ENCODE measurements around the gene EXOC6B. TPM values are rescaled to one million over a fixed set of nuclear protein-coding genes. Genes with fewer than 3 reads are reported as not detected.

Gene EXOC6B
- total and polyA plus RNA-seq, 9 of the 15 experiments (the other 6 are each of a cell fraction or from before 2014, with no cell fraction given): 0.28 to 4.2 (median 2.0) TPM

DNA sequence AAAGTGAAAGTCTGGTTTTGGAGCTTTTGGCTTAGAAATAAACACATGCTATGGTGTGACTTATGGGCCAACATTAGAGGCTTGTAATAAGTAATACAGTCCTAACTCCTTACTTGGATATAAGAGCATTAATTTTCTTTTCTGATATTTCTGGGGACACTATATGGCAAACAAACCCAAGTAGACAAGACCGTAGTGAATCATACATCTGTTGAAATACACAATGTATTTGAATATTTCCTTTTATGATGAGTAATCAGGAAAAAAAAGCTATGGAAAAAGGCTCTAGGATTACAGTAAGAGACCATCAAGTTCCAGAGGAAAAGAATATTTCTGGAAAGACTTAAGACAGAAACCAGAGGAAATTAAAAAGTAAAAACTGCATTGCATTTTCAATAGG is 532.2 kb downstream of the EXOC6B start:
- POLR2A ChIA-PET: no interaction called here
- no peak overlapping the region for H3K27ac ChIP-seq (ENCODE audit: extremely low read depth, low read depth, low read length)
- H3K9me3 ChIP-seq (replicated peaks; ENCODE audit: control insufficient read depth, insufficient read depth, low read depth, low read length): no peaks in the 10 kb centered on the region
- H3K9ac ChIP-seq (ENCODE audit: insufficient read depth in 1 of 2, low read depth in 2 of 2, low read length in 2 of 2): no peak overlapping the region
- CTCF ChIA-PET (ENCODE audit: low intra/inter-chr PET ratio): no interaction called here
- 0% methylated on average over 1 of the region's 1 CpG for WGBS (ENCODE audit: insufficient coverage, low coverage, missing lambda C conversion rate)
- no peaks in the 10 kb centered on the region for H4K20me1 ChIP-seq (replicated peaks; ENCODE audit: control insufficient read depth, insufficient read depth, low read length)
- no peaks in the 10 kb centered on the region for H3K27me3 ChIP-seq (ENCODE audit: control insufficient read depth in 2 of 2, insufficient read depth in 2 of 2, low read length in 2 of 2)
- H3K79me2 ChIP-seq (ENCODE audit: control insufficient read depth, insufficient read depth, low read length): no peaks in the 10 kb centered on the region
- H3K4me2 ChIP-seq (ENCODE audit: insufficient read depth, low read length): no peak overlapping the region
- H3K9me1 ChIP-seq (ENCODE audit: control insufficient read depth, insufficient read depth, low read length): no peaks in the 10 kb centered on the region
- no peak overlapping the region for H3K4me3 ChIP-seq
- H3K4me1 ChIP-seq (replicated peaks in 1 of 2; ENCODE audit: control insufficient read depth in 2 of 2, insufficient read depth in 2 of 2, low read length in 2 of 2): no peaks in the 10 kb centered on the region
- no peaks in the 10 kb centered on the region for H3K36me3 ChIP-seq (ENCODE audit: control insufficient read depth, insufficient read depth, low read length)
- TF ChIP-seq C11orf30 (IDR thresholded peaks at IDR 0.05; ENCODE audit: low read depth) (no peak), ZNF518B (CRISPR knock-in tag; IDR thresholded peaks at IDR 0.05) (no peak), SP2 (IDR thresholded peaks at IDR 0.05; ENCODE audit: extremely low read depth, low read depth, low read length, poor library complexity, severe bottlenecking) (no peak), CBX2 (IDR thresholded peaks at IDR 0.05; ENCODE audit: insufficient read depth, low read length, poor library complexity, severe bottlenecking) (no peak), KAT7 (CRISPR knock-in tag; IDR thresholded peaks at IDR 0.05; ENCODE audit: borderline replicate concordance) (no peak), ARID3B (CRISPR knock-in tag; IDR thresholded peaks at IDR 0.05; ENCODE audit: borderline replicate concordance) (no peak), RBM34 (IDR thresholded peaks at IDR 0.05; ENCODE audit: borderline replicate concordance, insufficient read depth, low read length) (no peak), RBM14 (IDR thresholded peaks at IDR 0.05; ENCODE audit: borderline replicate concordance, insufficient read depth, low read depth, low read length) (no peak), TEAD2 (tag; IDR thresholded peaks at IDR 0.05) (no peak), ATF7 (IDR thresholded peaks at IDR 0.05) (no peak)
- FAIRE-seq: no peak
- intact Hi-C loops (cut with micrococcal nuclease) (no loop called here), in situ Hi-C loops (cut with MboI) (no loop called here)
- no TSS peak for BruUV-seq (replicated peaks)
- DNase-seq (ENCODE audit: extremely low read depth in 1 of 4, low spot score in 3 of 4): no peak
- no peak for ATAC-seq
- no peak overlapping the region for H2AFZ ChIP-seq (ENCODE audit: low read depth, low read length)

Data from K562 (cell line).